ENCODE results near the gene ZNF554. TPM values are rescaled to one million over a fixed set of nuclear protein-coding genes. Genes with fewer than 3 reads are reported as not detected.

The ZNF554 gene
- total and polyA plus RNA-seq, 12 donors: 0.94 to 6.7 (median 4.7) TPM

- no peak for TF ChIP-seq CTCF (IDR thresholded peaks at IDR 0.05)
- peaks cover 0 to 34% (median 0%) of the 10 kb centered on the region in 9 donors for H3K36me3 ChIP-seq
- H3K27me3 ChIP-seq: no peaks in the 10 kb centered on the region
- DNase-seq: no peak
- WGBS, 2 donors: 86 to 94% methylated on average over 5 of the region's 5 CpGs
- no peaks in the 10 kb centered on the region for H3K9me3 ChIP-seq
- no peak overlapping the region for H3K27ac ChIP-seq
- H3K4me3 ChIP-seq: no peak overlapping the region
- peaks cover 6 to 28% (median 25%) of the 10 kb centered on the region in 9 donors for H3K4me1 ChIP-seq
- intact Hi-C loops (cut with DNase I): no loop called here
- ATAC-seq: no peak
These were observed 31.4 kb upstream of the ZNF554 start for GRCh38 chr19:2788237-2788636.

GRCh38 chr19:2790194-2790556, 29.5 kb upstream of the ZNF554 start:
- H3K27ac ChIP-seq: no peak overlapping the region
- 93 to 96% methylated on average over 14 of the region's 14 CpGs for WGBS, 2 donors
- no peaks in the 10 kb centered on the region for H3K9me3 ChIP-seq
- H3K4me3 ChIP-seq: no peak overlapping the region
- intact Hi-C loops (cut with DNase I): no loop called here
- no peaks in the 10 kb centered on the region for H3K27me3 ChIP-seq
- peaks cover 4 to 11% (median 8%) of the 10 kb centered on the region in 9 donors for H3K4me1 ChIP-seq
- DNase-seq: no peak
- peaks cover 0 to 53% (median 6%) of the 10 kb centered on the region in 9 donors for H3K36me3 ChIP-seq
- ATAC-seq: no peak
- no peak for TF ChIP-seq CTCF (IDR thresholded peaks at IDR 0.05)

- ATAC-seq (no peak), DNase-seq (no peak)
- no peak overlapping the region for H3K4me3 ChIP-seq
- H3K27me3 ChIP-seq: no peaks in the 10 kb centered on the region
- peaks cover 6 to 10% (median 8%) of the 10 kb centered on the region in 9 donors for H3K4me1 ChIP-seq
- no peak overlapping the region for H3K27ac ChIP-seq
- H3K36me3 ChIP-seq: peaks cover 0 to 59% (median 8%) of the 10 kb centered on the region in 9 donors
- WGBS, 2 donors: 96 to 97% methylated on average over 32 of the region's 32 CpGs
- TF ChIP-seq CTCF (IDR thresholded peaks at IDR 0.05): no peak
- no peaks in the 10 kb centered on the region for H3K9me3 ChIP-seq
- intact Hi-C loops (cut with DNase I): no loop called here
These were observed 29.0 kb upstream of the ZNF554 start for GRCh38 chr19:2790557-2791271.

- H3K27me3 ChIP-seq: no peaks in the 10 kb centered on the region
- DNase-seq: no peak
- no peak for ATAC-seq
- H3K27ac ChIP-seq: peak overlapping the region in 1 of 10 donors; percentile 35
- intact Hi-C loops (cut with DNase I): no loop called here
- peaks cover 0 to 64% (median 8%) of the 10 kb centered on the region in 9 donors for H3K36me3 ChIP-seq
- H3K4me1 ChIP-seq: peaks cover 0 to 4% (median 1%) of the 10 kb centered on the region in 9 donors
- no peaks in the 10 kb centered on the region for H3K9me3 ChIP-seq
- TF ChIP-seq CTCF (IDR thresholded peaks at IDR 0.05): no peak
- no peak overlapping the region for H3K4me3 ChIP-seq
- WGBS, 2 donors: 90 to 91% methylated on average over 16 of the region's 16 CpGs
These were observed 28.2 kb upstream of the ZNF554 start for GRCh38 chr19:2791440-2791839.
